ENCODE results near the gene RHOC.

Gene RHOC

DNA sequence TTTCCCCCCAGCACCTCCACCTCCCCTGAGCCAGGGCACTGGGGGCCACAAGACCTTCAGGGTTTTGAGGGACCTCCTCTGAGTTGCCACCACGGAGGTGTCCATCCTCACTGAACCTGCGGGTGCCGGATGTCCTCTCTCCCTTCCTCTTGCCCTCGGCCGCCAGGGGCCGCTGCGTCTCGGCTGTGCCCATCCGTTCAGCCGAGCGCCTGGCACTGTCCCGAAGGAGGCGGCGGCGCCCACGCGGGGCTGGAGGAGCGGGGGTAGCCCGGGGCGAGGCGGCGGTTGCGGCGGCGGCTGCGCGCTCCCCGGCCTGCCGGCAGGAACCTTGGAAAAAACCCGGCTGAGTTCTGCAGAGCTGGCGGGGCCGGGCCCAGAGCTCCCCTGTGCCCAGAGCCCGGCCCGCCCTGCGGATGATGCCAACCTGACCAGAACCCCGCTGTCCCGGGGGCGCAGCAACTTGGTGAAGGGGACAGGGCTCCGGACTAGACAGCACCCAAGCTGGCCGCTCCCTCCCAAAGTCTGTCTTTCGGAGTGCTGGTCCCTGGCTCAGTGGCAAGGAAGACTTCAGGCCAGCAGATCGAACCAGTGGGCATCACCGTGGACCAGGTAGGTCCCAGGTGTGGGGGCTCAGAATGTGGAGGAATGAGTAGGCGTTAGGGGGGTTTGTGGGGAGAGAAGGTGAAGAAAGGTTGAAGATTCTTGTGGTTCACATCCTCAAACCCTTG lies 11.9 kb upstream of the RHOC start:
- H3K9me2 ChIP-seq (ENCODE audit: low read depth, low read length) = no peaks in the 10 kb centered on the region
- peak overlapping the region; percentile 41; the same call in 1 of the 2 replicates for H3K4me2 ChIP-seq (ENCODE audit: low read length)
- no peaks in the 10 kb centered on the region for H3K36me3 ChIP-seq (ENCODE audit: insufficient read depth, low read length)
- H3K27me3 ChIP-seq (ENCODE audit: insufficient read depth, low read length) = no peaks in the 10 kb centered on the region
- no peaks in the 10 kb centered on the region for H3K9me3 ChIP-seq (ENCODE audit: low read length)
- H3K4me1 ChIP-seq (ENCODE audit: insufficient read depth, low read length, severe bottlenecking) = peaks cover 19% of the 10 kb centered on the region
- no peak overlapping the region for H3K27ac ChIP-seq (ENCODE audit: low read depth, low read length, poor library complexity, severe bottlenecking)
- no peak for TF ChIP-seq EZH2 (IDR thresholded peaks at IDR 0.05; ENCODE audit: borderline replicate concordance, low read length)
- TF ChIP-seq, protein P1, sequence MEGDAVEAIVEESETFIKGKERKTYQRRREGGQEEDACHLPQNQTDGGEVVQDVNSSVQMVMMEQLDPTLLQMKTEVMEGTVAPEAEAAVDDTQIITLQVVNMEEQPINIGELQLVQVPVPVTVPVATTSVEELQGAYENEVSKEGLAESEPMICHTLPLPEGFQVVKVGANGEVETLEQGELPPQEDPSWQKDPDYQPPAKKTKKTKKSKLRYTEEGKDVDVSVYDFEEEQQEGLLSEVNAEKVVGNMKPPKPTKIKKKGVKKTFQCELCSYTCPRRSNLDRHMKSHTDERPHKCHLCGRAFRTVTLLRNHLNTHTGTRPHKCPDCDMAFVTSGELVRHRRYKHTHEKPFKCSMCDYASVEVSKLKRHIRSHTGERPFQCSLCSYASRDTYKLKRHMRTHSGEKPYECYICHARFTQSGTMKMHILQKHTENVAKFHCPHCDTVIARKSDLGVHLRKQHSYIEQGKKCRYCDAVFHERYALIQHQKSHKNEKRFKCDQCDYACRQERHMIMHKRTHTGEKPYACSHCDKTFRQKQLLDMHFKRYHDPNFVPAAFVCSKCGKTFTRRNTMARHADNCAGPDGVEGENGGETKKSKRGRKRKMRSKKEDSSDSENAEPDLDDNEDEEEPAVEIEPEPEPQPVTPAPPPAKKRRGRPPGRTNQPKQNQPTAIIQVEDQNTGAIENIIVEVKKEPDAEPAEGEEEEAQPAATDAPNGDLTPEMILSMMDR (IDR thresholded peaks at IDR 0.05; ENCODE audit: low read length) = peak; percentile 70
- no peak overlapping the region for H3K4me3 ChIP-seq (ENCODE audit: low read depth, low read length, poor library complexity, severe bottlenecking)
- H4K20me1 ChIP-seq (ENCODE audit: insufficient read depth, low read length) = no peaks in the 10 kb centered on the region
- H2AFZ ChIP-seq (ENCODE audit: low read length) = no peak overlapping the region
- H3K79me2 ChIP-seq (ENCODE audit: insufficient read depth, low read length) = no peaks in the 10 kb centered on the region
- no peaks in the 10 kb centered on the region for H3F3A ChIP-seq (ENCODE audit: insufficient read depth, low read length)
- H3K9ac ChIP-seq (ENCODE audit: low read length) = no peak overlapping the region

DNA sequence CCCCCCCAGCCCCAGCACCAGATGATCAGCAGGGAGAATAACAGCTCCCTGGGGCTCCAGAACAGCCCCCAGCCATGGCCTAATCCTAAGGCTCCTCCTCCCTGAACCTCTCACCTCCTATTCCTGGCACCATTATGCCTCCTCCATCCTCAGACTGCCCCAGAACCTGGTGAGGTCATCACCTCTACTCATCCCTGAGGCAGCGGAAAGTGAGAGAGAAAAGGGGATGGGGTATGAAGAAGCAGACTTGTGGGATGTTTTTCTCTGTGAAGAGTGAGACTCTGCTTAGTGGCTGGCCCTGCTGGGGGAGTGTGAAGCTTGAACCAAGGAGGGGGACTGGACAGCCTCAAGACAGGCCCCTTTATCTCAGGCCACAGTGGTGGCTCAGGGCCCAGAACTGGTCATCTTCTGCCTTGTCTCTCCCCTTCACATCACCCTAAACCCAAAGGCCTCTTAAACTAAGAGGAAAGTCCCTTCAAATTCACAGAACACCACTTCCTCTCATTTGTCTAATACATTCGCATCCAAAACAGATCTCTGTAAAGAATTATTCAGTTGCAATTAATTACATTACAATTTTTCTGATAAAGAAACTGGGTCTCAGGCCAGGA lies 10.4 kb upstream of the RHOC start:
- Histone ChIP-seq H3K27me3 (ENCODE audit: insufficient read depth, low read length) (no peaks in the 10 kb centered on the region), H3K27ac (ENCODE audit: low read depth, low read length, poor library complexity, severe bottlenecking) (no peak overlapping the region), H4K20me1 (ENCODE audit: insufficient read depth, low read length) (no peaks in the 10 kb centered on the region), H3K9me2 (ENCODE audit: low read depth, low read length) (no peaks in the 10 kb centered on the region), H3K79me2 (ENCODE audit: insufficient read depth, low read length) (no peaks in the 10 kb centered on the region), H3K4me3 (ENCODE audit: low read depth, low read length, poor library complexity, severe bottlenecking) (no peak overlapping the region), H3K9me3 (ENCODE audit: low read length) (no peaks in the 10 kb centered on the region), H3K9ac (ENCODE audit: low read length) (no peak overlapping the region), H3F3A (ENCODE audit: insufficient read depth, low read length) (no peaks in the 10 kb centered on the region), H2AFZ (ENCODE audit: low read length) (no peak overlapping the region), H3K4me1 (ENCODE audit: insufficient read depth, low read length, severe bottlenecking) (peaks cover 19% of the 10 kb centered on the region), H3K4me2 (ENCODE audit: low read length) (no peak overlapping the region), H3K36me3 (ENCODE audit: insufficient read depth, low read length) (no peaks in the 10 kb centered on the region)
- TF ChIP-seq, protein P1 (IDR thresholded peaks at IDR 0.05; ENCODE audit: low read length) = no peak
- no peak for TF ChIP-seq EZH2 (IDR thresholded peaks at IDR 0.05; ENCODE audit: borderline replicate concordance, low read length)

DNA sequence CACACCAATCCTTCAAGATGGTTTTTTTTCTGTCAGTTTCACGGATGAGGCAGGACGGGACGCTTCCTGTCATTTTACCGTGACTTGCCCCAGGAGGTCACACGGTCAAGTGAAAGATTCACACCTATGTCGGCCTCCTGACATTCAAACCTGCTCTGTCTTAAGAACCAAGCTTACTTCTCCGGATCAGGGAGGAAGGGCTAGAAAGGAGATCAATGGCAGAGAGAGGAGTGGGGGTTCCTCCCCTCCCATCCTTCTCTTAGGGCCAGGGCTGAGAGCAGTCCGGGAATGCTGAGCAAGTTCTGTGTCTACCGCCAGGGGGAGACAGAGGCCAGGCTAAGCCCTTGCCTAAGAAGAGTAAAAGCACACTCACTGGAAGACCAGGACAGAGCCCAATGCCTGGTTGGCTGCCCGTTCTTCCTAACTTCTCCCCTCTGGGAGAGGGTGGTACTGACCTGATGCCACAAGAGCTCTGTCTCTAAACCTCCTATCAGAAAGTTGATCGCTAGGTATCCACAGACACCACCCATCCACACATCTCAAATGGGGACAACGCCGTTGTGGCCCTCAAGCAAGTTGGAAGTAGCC lies 9.3 kb upstream of the RHOC start:
- Histone ChIP-seq H3K9me3 (ENCODE audit: low read length) (no peaks in the 10 kb centered on the region), H3K9me2 (ENCODE audit: low read depth, low read length) (no peaks in the 10 kb centered on the region), H2AFZ (ENCODE audit: low read length) (no peak overlapping the region), H4K20me1 (ENCODE audit: insufficient read depth, low read length) (no peaks in the 10 kb centered on the region), H3K79me2 (ENCODE audit: insufficient read depth, low read length) (no peaks in the 10 kb centered on the region), H3F3A (ENCODE audit: insufficient read depth, low read length) (no peaks in the 10 kb centered on the region), H3K27ac (ENCODE audit: low read depth, low read length, poor library complexity, severe bottlenecking) (no peak overlapping the region), H3K4me3 (ENCODE audit: low read depth, low read length, poor library complexity, severe bottlenecking) (peak overlapping the region; percentile 52), H3K4me2 (ENCODE audit: low read length) (peak overlapping the region; percentile 65), H3K36me3 (ENCODE audit: insufficient read depth, low read length) (no peaks in the 10 kb centered on the region), H3K9ac (ENCODE audit: low read length) (no peak overlapping the region), H3K27me3 (ENCODE audit: insufficient read depth, low read length) (no peaks in the 10 kb centered on the region), H3K4me1 (ENCODE audit: insufficient read depth, low read length, severe bottlenecking) (peaks cover 24% of the 10 kb centered on the region)
- TF ChIP-seq, protein P1 (IDR thresholded peaks at IDR 0.05; ENCODE audit: low read length) = peak; percentile 94
- TF ChIP-seq EZH2 (IDR thresholded peaks at IDR 0.05; ENCODE audit: borderline replicate concordance, low read length) = no peak
